Neural progenitor cell (in vitro differentiated cells): ENCODE results near the gene GFI1.

Experiments used
- EZH2 ChIP-seq: fragments of 200-600 bp; sonication (generic); IDR thresholded peaks from 2 replicates; pipeline ENCODE4 v1.6.1; 2017; ENCODE audit warnings: antibody characterized with exemption, mild to moderate bottlenecking, moderate library complexity
- TF ChIP-seq, protein P1 (sequence below): fragments of 200-600 bp; sonication (generic); IDR thresholded peaks from 2 replicates; pipeline ENCODE4 v1.5.1; 2017; ENCODE audit warnings: antibody characterized with exemption, mild to moderate bottlenecking

GRCh38 chr1:92470216-92470615 lies 16.5 kb downstream of the GFI1 start:
- TF ChIP-seq, protein P1, sequence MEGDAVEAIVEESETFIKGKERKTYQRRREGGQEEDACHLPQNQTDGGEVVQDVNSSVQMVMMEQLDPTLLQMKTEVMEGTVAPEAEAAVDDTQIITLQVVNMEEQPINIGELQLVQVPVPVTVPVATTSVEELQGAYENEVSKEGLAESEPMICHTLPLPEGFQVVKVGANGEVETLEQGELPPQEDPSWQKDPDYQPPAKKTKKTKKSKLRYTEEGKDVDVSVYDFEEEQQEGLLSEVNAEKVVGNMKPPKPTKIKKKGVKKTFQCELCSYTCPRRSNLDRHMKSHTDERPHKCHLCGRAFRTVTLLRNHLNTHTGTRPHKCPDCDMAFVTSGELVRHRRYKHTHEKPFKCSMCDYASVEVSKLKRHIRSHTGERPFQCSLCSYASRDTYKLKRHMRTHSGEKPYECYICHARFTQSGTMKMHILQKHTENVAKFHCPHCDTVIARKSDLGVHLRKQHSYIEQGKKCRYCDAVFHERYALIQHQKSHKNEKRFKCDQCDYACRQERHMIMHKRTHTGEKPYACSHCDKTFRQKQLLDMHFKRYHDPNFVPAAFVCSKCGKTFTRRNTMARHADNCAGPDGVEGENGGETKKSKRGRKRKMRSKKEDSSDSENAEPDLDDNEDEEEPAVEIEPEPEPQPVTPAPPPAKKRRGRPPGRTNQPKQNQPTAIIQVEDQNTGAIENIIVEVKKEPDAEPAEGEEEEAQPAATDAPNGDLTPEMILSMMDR: no peak
- TF ChIP-seq EZH2: no peak
